ENCODE measurements around the gene PLCD4.
A peak's percentile ranks its signal among the peaks of the same experiment; 100 is the strongest.

Gene PLCD4

GRCh38 chr2:218568190-218569037 is 39.3 kb upstream of the PLCD4 start, which contains the start of the genes CNOT9 and USP37:
CNOT9 (plus strand) TSS chr2:218568839; CDS start chr2:218568955, 116 bp downstream.
USP37 (minus strand) TSS chr2:218568351; CDS start chr2:218558653, 9,698 bp downstream.
- Histone ChIP-seq H3K27ac (ENCODE audit: insufficient read depth in 1 of 2, low read depth in 1 of 2, low read length in 2 of 2, poor library complexity in 1 of 2, severe bottlenecking in 2 of 2) (peak within 1 kb of the TSS; percentile 97 to 98), H3K4me1 (ENCODE audit: control extremely low read depth in 1 of 4, control insufficient read depth in 4 of 4, insufficient read depth in 4 of 4, low read length in 3 of 4) (peaks cover 28 to 44% (median 38%) of the 10 kb centered on the region in 4 experiments), H3K36me3 (ENCODE audit: control insufficient read depth in 4 of 4, insufficient read depth in 4 of 4, low read length in 3 of 4) (peaks cover 3 to 38% (median 13%) of the 10 kb centered on the region in 4 experiments), H3K9me3 (ENCODE audit: control extremely low read depth in 1 of 5, control insufficient read depth in 4 of 5, insufficient read depth in 2 of 5, low read depth in 1 of 5, low read length in 4 of 5) (no peaks in the 10 kb centered on the region), H3K4me3 (ENCODE audit: control insufficient read depth in 1 of 7, extremely low read depth in 1 of 7, insufficient read depth in 4 of 7, low read depth in 2 of 7, low read length in 6 of 7) (peak within 1 kb of the TSS; percentile 67 to 90 (median 82)), H3K27me3 (replicated peaks in 2 of 5; ENCODE audit: control insufficient read depth in 4 of 5, insufficient read depth in 5 of 5, low read length in 4 of 5) (no peaks in the 10 kb centered on the region)
- CTCF ChIA-PET, result interaction anchor here (0.9 kb wide), 1 partner anchor 10 kb away, joined by 3 read pairs; no protein-coding TSS in a partner anchor
- under 1% methylated on average over 70 of the region's 77 CpGs for WGBS (ENCODE audit: insufficient coverage)
- POLR2A ChIA-PET, result interaction anchor here (0.5 kb wide), 1 partner anchor 168 kb away, joined by 3 read pairs; the partner anchor contains the start of gene CTDSP1
- DNase-seq, result peak; percentile 97 to 98 (median 98)

GRCh38 chr2:218569038-218569431 is 38.7 kb upstream of the PLCD4 start:
- WGBS (ENCODE audit: insufficient coverage), result under 1% methylated on average over 31 of the region's 31 CpGs
- POLR2A ChIA-PET, result interaction anchor here (0.7 kb wide), 1 partner anchor 20 kb away, joined by 3 read pairs; no protein-coding TSS in a partner anchor
- Histone ChIP-seq H3K27ac (ENCODE audit: insufficient read depth in 1 of 2, low read depth in 1 of 2, low read length in 2 of 2, poor library complexity in 1 of 2, severe bottlenecking in 2 of 2) (peak overlapping the region; percentile 96 to 98), H3K27me3 (replicated peaks in 2 of 5; ENCODE audit: control insufficient read depth in 4 of 5, insufficient read depth in 5 of 5, low read length in 4 of 5) (no peaks in the 10 kb centered on the region), H3K4me1 (ENCODE audit: control extremely low read depth in 1 of 4, control insufficient read depth in 4 of 4, insufficient read depth in 4 of 4, low read length in 3 of 4) (peaks cover 28 to 44% (median 38%) of the 10 kb centered on the region in 4 experiments), H3K9me3 (ENCODE audit: control extremely low read depth in 1 of 5, control insufficient read depth in 4 of 5, insufficient read depth in 2 of 5, low read depth in 1 of 5, low read length in 4 of 5) (no peaks in the 10 kb centered on the region), H3K4me3 (ENCODE audit: control insufficient read depth in 1 of 7, extremely low read depth in 1 of 7, insufficient read depth in 4 of 7, low read depth in 2 of 7, low read length in 6 of 7) (peak overlapping the region; percentile 61 to 90 (median 77)), H3K36me3 (ENCODE audit: control insufficient read depth in 4 of 4, insufficient read depth in 4 of 4, low read length in 3 of 4) (peaks cover 3 to 34% (median 11%) of the 10 kb centered on the region in 4 experiments)
- CTCF ChIA-PET, result no interaction called here
- peak; percentile 48 to 84 (median 80) for DNase-seq

DNA sequence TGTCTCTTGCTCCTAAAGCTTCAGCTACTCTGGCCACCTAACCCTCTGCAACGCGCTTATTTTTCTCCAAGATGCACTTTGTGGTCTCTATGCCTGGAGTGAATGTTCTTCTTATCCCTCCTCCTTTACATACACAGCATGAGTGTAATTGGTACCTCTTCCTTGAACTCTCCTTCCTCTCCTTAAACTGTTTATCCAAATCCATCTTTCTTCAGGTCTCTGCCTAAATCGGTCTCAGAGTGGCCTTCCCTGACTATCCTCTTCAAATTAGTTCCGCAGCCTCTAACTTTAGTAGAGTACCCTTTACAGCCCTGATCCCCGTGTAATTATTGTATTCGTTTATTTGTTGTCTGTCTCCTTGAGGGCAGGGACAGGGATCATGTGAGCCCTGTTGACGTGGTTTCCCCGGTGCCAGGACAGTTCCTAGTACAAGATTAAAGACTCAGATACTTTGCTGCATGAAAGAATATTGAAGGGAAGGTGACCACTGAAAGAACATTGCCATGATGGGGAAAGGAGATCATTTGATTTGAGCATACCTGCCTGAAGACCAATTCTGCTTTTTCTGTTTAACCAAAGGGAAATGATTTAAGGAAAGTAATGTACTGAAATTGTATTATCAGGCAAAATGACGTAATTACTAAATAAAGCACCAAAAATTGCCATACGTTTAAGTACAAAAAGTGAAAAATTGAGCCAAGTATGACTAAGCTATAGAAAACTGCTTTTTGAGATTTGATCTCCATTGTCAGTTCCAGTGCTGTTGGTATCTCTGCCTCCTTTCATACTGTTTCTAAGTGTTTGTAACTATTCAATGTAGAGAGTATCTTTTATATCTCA is 37.8 kb upstream of the PLCD4 start:
- H3K27ac ChIP-seq (ENCODE audit: insufficient read depth in 1 of 2, low read depth in 1 of 2, low read length in 2 of 2, poor library complexity in 1 of 2, severe bottlenecking in 2 of 2), result peak overlapping the region; percentile 96 to 98
- H3K27me3 ChIP-seq (replicated peaks in 2 of 5; ENCODE audit: control insufficient read depth in 4 of 5, insufficient read depth in 5 of 5, low read length in 4 of 5), result no peaks in the 10 kb centered on the region
- peak in 2 of 3 donors; percentile 20 to 29 for DNase-seq
- peaks cover 6 to 37% (median 12%) of the 10 kb centered on the region in 4 experiments for H3K36me3 ChIP-seq (ENCODE audit: control insufficient read depth in 4 of 4, insufficient read depth in 4 of 4, low read length in 3 of 4)
- ChIA-PET CTCF (interaction anchor here (1.6 kb wide), 1 partner anchor 16 kb away, joined by 5 read pairs; no protein-coding TSS in a partner anchor), POLR2A (interaction anchor here (0.7 kb wide), 1 partner anchor 20 kb away, joined by 3 read pairs; no protein-coding TSS in a partner anchor)
- peak overlapping the region in 6 of 7 experiments; percentile 61 to 90 (median 80) for H3K4me3 ChIP-seq (ENCODE audit: control insufficient read depth in 1 of 7, extremely low read depth in 1 of 7, insufficient read depth in 4 of 7, low read depth in 2 of 7, low read length in 6 of 7)
- WGBS (ENCODE audit: insufficient coverage), result 0% methylated on average over 5 of the region's 10 CpGs
- H3K4me1 ChIP-seq (ENCODE audit: control extremely low read depth in 1 of 4, control insufficient read depth in 4 of 4, insufficient read depth in 4 of 4, low read length in 3 of 4), result peaks cover 28 to 44% (median 38%) of the 10 kb centered on the region in 4 experiments
- no peaks in the 10 kb centered on the region for H3K9me3 ChIP-seq (ENCODE audit: control extremely low read depth in 1 of 5, control insufficient read depth in 4 of 5, insufficient read depth in 2 of 5, low read depth in 1 of 5, low read length in 4 of 5)

DNA sequence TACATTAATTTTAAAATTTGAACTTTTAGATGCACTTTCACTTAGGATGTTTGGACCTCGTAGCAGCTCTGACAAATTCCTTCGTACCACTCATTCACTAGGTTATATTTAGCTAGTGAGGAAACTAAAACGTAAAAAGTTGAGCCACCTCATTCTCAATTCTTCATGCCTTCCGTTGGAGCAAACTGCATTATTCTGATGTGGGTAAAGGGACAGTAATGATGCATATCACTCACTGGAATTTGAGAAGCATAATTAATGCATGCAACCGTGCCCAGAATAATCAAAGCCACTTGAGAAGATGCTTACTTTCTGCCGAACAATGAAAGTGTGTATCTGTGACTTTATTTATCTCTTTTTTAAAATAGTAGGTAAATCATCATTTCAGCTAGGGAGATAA is 36.8 kb upstream of the PLCD4 start:
- Histone ChIP-seq H3K9me3 (ENCODE audit: control extremely low read depth in 1 of 5, control insufficient read depth in 4 of 5, insufficient read depth in 2 of 5, low read depth in 1 of 5, low read length in 4 of 5) (no peaks in the 10 kb centered on the region), H3K4me1 (ENCODE audit: control extremely low read depth in 1 of 4, control insufficient read depth in 4 of 4, insufficient read depth in 4 of 4, low read length in 3 of 4) (peaks cover 28 to 44% (median 38%) of the 10 kb centered on the region in 4 experiments), H3K27me3 (replicated peaks in 2 of 5; ENCODE audit: control insufficient read depth in 4 of 5, insufficient read depth in 5 of 5, low read length in 4 of 5) (no peaks in the 10 kb centered on the region), H3K4me3 (ENCODE audit: control insufficient read depth in 1 of 7, extremely low read depth in 1 of 7, insufficient read depth in 4 of 7, low read depth in 2 of 7, low read length in 6 of 7) (peak overlapping the region in 3 of 7 experiments; percentile 11 to 90 (median 82)), H3K36me3 (ENCODE audit: control insufficient read depth in 4 of 4, insufficient read depth in 4 of 4, low read length in 3 of 4) (peaks cover 6 to 39% (median 14%) of the 10 kb centered on the region in 4 experiments), H3K27ac (ENCODE audit: insufficient read depth in 1 of 2, low read depth in 1 of 2, low read length in 2 of 2, poor library complexity in 1 of 2, severe bottlenecking in 2 of 2) (peak overlapping the region in 1 of 2 experiments; percentile 98)
- DNase-seq, result no peak
- ChIA-PET CTCF (interaction anchor here (1.6 kb wide), 1 partner anchor 15 kb away, joined by 5 read pairs; no protein-coding TSS in a partner anchor), POLR2A (no interaction called here)
- WGBS (ENCODE audit: insufficient coverage), result 100% methylated on average over 1 of the region's 6 CpGs

- H3K27ac ChIP-seq (ENCODE audit: insufficient read depth in 1 of 2, low read depth in 1 of 2, low read length in 2 of 2, poor library complexity in 1 of 2, severe bottlenecking in 2 of 2), result no peak overlapping the region
- H3K4me1 ChIP-seq (ENCODE audit: control extremely low read depth in 1 of 4, control insufficient read depth in 4 of 4, insufficient read depth in 4 of 4, low read length in 3 of 4), result no peaks in the 10 kb centered on the region
- no peak for DNase-seq
- H3K9me3 ChIP-seq (ENCODE audit: control extremely low read depth in 1 of 5, control insufficient read depth in 4 of 5, insufficient read depth in 2 of 5, low read depth in 1 of 5, low read length in 4 of 5), result no peaks in the 10 kb centered on the region
- no peaks in the 10 kb centered on the region for H3K27me3 ChIP-seq (replicated peaks in 2 of 5; ENCODE audit: control insufficient read depth in 4 of 5, insufficient read depth in 5 of 5, low read length in 4 of 5)
- ChIA-PET POLR2A (no interaction called here), CTCF (no interaction called here)
- no peak overlapping the region for H3K4me3 ChIP-seq (ENCODE audit: control insufficient read depth in 1 of 7, extremely low read depth in 1 of 7, insufficient read depth in 4 of 7, low read depth in 2 of 7, low read length in 6 of 7)
- peaks cover 10 to 51% (median 24%) of the 10 kb centered on the region in 4 experiments for H3K36me3 ChIP-seq (ENCODE audit: control insufficient read depth in 4 of 4, insufficient read depth in 4 of 4, low read length in 3 of 4)
- 100% methylated on average over 2 of the region's 4 CpGs for WGBS (ENCODE audit: insufficient coverage)
Measured at GRCh38 chr2:218576854-218577253, 30.8 kb upstream of the PLCD4 start.

GRCh38 chr2:218577482-218578220 is 30.0 kb upstream of the PLCD4 start:
- H3K4me1 ChIP-seq (ENCODE audit: control extremely low read depth in 1 of 4, control insufficient read depth in 4 of 4, insufficient read depth in 4 of 4, low read length in 3 of 4), result no peaks in the 10 kb centered on the region
- H3K4me3 ChIP-seq (ENCODE audit: control insufficient read depth in 1 of 7, extremely low read depth in 1 of 7, insufficient read depth in 4 of 7, low read depth in 2 of 7, low read length in 6 of 7), result no peak overlapping the region
- POLR2A ChIA-PET, result no interaction called here
- 100% methylated on average over 1 of the region's 3 CpGs for WGBS (ENCODE audit: insufficient coverage)
- H3K36me3 ChIP-seq (ENCODE audit: control insufficient read depth in 4 of 4, insufficient read depth in 4 of 4, low read length in 3 of 4), result peaks cover 6 to 46% (median 20%) of the 10 kb centered on the region in 4 experiments
- no peak for DNase-seq
- H3K27me3 ChIP-seq (replicated peaks in 2 of 5; ENCODE audit: control insufficient read depth in 4 of 5, insufficient read depth in 5 of 5, low read length in 4 of 5), result no peaks in the 10 kb centered on the region
- CTCF ChIA-PET, result interaction anchor here (0.7 to 1.4 kb wide), 4 partner anchors 10 to 64 kb away, joined by 3 to 5 read pairs (median 4); partner anchors contain the start of gene PLCD4
- no peaks in the 10 kb centered on the region for H3K9me3 ChIP-seq (ENCODE audit: control extremely low read depth in 1 of 5, control insufficient read depth in 4 of 5, insufficient read depth in 2 of 5, low read depth in 1 of 5, low read length in 4 of 5)
- H3K27ac ChIP-seq (ENCODE audit: insufficient read depth in 1 of 2, low read depth in 1 of 2, low read length in 2 of 2, poor library complexity in 1 of 2, severe bottlenecking in 2 of 2), result no peak overlapping the region
